Stimulated activated naive CD4-positive, alpha-beta T cell treated with Interleukin-2 at 50 U/mL for 16 hours (primary cell): Measurements from ENCODE around the gene AGAP9.
"Not testable (repeated sequence)": the region's sequence is repeated elsewhere in the genome, so short reads cannot be mapped to it uniquely, and the experiment has no call there.

Experiments used
- DNase-seq: peaks from one replicate; lab custom pipeline; 2025; lab: John Stamatoyannopoulos, UW

AGAP9 gene

GRCh38 chr10:47485943-47486342 is 37.5 kb downstream of the AGAP9 start:
- DNase-seq = not testable (repeated sequence)

- DNase-seq = not testable (repeated sequence)
Measured at GRCh38 chr10:47484786-47485185, 38.7 kb downstream of the AGAP9 start.

GRCh38 chr10:47483923-47484322 is 39.5 kb downstream of the AGAP9 start, which contains the start of gene ANXA8:
Gene ANXA8, minus strand, starts transcription at chr10:47484115. Its CDS starts 182 bp downstream, at chr10:47483933.
- DNase-seq = not testable (repeated sequence)

- not testable (repeated sequence) for DNase-seq
Measured at GRCh38 chr10:47482367-47482766, 41.1 kb downstream of the AGAP9 start.

- not testable (repeated sequence) for DNase-seq
Measured at GRCh38 chr10:47481768-47482181, 41.7 kb downstream of the AGAP9 start.

- DNase-seq = not testable (repeated sequence)
Measured at GRCh38 chr10:47481182-47481766, 42.2 kb downstream of the AGAP9 start.

GRCh38 chr10:47480133-47480532 is 43.3 kb downstream of the AGAP9 start:
- not testable (repeated sequence) for DNase-seq

GRCh38 chr10:47478114-47478513 is 45.3 kb downstream of the AGAP9 start:
- not testable (repeated sequence) for DNase-seq

- DNase-seq = not testable (repeated sequence)
Measured at GRCh38 chr10:47477078-47477477, 46.4 kb downstream of the AGAP9 start.

GRCh38 chr10:47475101-47475500 is 48.3 kb downstream of the AGAP9 start:
- not testable (repeated sequence) for DNase-seq

- DNase-seq = not testable (repeated sequence)
Measured at GRCh38 chr10:47473516-47473915, 49.9 kb downstream of the AGAP9 start.

- not testable (repeated sequence) for DNase-seq
Measured at GRCh38 chr10:47472647-47473046, 50.8 kb downstream of the AGAP9 start.

- DNase-seq = not testable (repeated sequence)
Measured at GRCh38 chr10:47472072-47472471, 51.4 kb downstream of the AGAP9 start.

- DNase-seq = not testable (repeated sequence)
Measured at GRCh38 chr10:47468731-47469528, 54.5 kb downstream of the AGAP9 start.

- DNase-seq = not testable (repeated sequence)
Measured at GRCh38 chr10:47467957-47468356, 55.5 kb downstream of the AGAP9 start.

- not testable (repeated sequence) for DNase-seq
Measured at GRCh38 chr10:47467458-47467857, 56.0 kb downstream of the AGAP9 start.

- DNase-seq = not testable (repeated sequence)
Measured at GRCh38 chr10:47465216-47465917, 58.1 kb downstream of the AGAP9 start.

- not testable (repeated sequence) for DNase-seq
Measured at GRCh38 chr10:47462577-47463358, 60.7 kb downstream of the AGAP9 start.

GRCh38 chr10:47461261-47461687 is 62.2 kb downstream of the AGAP9 start:
- DNase-seq = not testable (repeated sequence)

- no peak for DNase-seq
Measured at GRCh38 chr10:47458466-47459154, 64.8 kb downstream of the AGAP9 start.

GRCh38 chr10:47457826-47458225 is 65.6 kb downstream of the AGAP9 start:
- DNase-seq = no peak
